Brain microvascular endothelial cell (primary cell): ENCODE results near the gene PSEN1.
"Not testable (repeated sequence)": the region's sequence is repeated elsewhere in the genome, so short reads cannot be mapped to it uniquely, and the experiment has no call there.

Experiments used
- DNase-seq: peaks from one replicate; pipeline ENCODE4 v3.0.0-alpha.2; 2020
- H3K27ac ChIP-seq: fragments of 250-450 bp; sonication (Bioruptor Pico); 2 replicates; pipeline ENCODE4 v1.5.1; 2020; ENCODE audit warnings: mild to moderate bottlenecking, moderate library complexity
- H3K27me3 ChIP-seq: fragments of 250-450 bp; sonication (Bioruptor Pico); replicated peaks from 2 replicates; pipeline ENCODE4 v1.5.1; 2020; ENCODE audit warnings: mild to moderate bottlenecking
- H3K36me3 ChIP-seq: fragments of 250-450 bp; sonication (Bioruptor Pico); replicated peaks from 2 replicates; pipeline ENCODE4 v1.5.1; 2020; ENCODE audit warnings: mild to moderate bottlenecking
- H3K4me3 ChIP-seq: 2 replicates; pipeline ENCODE4 v1.5.1; 2011; ENCODE audit warnings: low read depth, mild to moderate bottlenecking, control low read depth, low read length, moderate library complexity
- CTCF ChIP-seq: IDR thresholded peaks from 2 replicates; pipeline ENCODE4 v1.5.1; 2011; ENCODE audit warnings: low read depth, mild to moderate bottlenecking, moderate library complexity, low read length, control low read depth, inconsistent platforms; ENCODE audit errors: missing control alignments
- in situ Hi-C: cut with HindIII; loops from 2 replicates; pipeline ENCODE4 v1.10.0; 2017; ENCODE audit warnings: low sequenced_read_pairs, low pct_ligation_motif_present

The PSEN1 gene

GRCh38 chr14:73173092-73173735 is 36.9 kb downstream of the PSEN1 start:
- TF ChIP-seq CTCF, result peak; percentile 49
- in situ Hi-C loops, result no loop called here
- no peaks in the 10 kb centered on the region for H3K27me3 ChIP-seq
- H3K27ac ChIP-seq, result no peak overlapping the region
- no peak overlapping the region for H3K4me3 ChIP-seq
- H3K36me3 ChIP-seq, result peaks cover 47% of the 10 kb centered on the region
- peak; percentile 20 for DNase-seq

- Histone ChIP-seq H3K4me3 (no peak overlapping the region), H3K27me3 (no peaks in the 10 kb centered on the region), H3K36me3 (peaks cover 33% of the 10 kb centered on the region), H3K27ac (no peak overlapping the region)
- in situ Hi-C loops, result loop anchor here (25.0 kb wide), 1 partner anchor 286 kb away; the partner anchor contains the start of gene NUMB
- TF ChIP-seq CTCF, result no peak
- no peak for DNase-seq
Measured at GRCh38 chr14:73176685-73177084, 40.4 kb downstream of the PSEN1 start.

GRCh38 chr14:73180385-73180805 is 44.1 kb downstream of the PSEN1 start:
- H3K36me3 ChIP-seq, result peaks cover 5% of the 10 kb centered on the region
- no peak overlapping the region for H3K27ac ChIP-seq
- in situ Hi-C loops, result loop anchor here (25.0 kb wide), 1 partner anchor 282 kb away; the partner anchor contains the start of gene NUMB
- no peak overlapping the region for H3K4me3 ChIP-seq
- no peaks in the 10 kb centered on the region for H3K27me3 ChIP-seq
- no peak for TF ChIP-seq CTCF
- peak; percentile 24 for DNase-seq

- H3K4me3 ChIP-seq, H3K36me3 ChIP-seq, H3K27ac ChIP-seq, H3K27me3 ChIP-seq, DNase-seq: not testable (repeated sequence)
- in situ Hi-C loops, result loop anchor here (25.0 kb wide), 1 partner anchor 281 kb away; the partner anchor contains the start of gene NUMB
Measured at GRCh38 chr14:73180969-73181368, 44.7 kb downstream of the PSEN1 start.

GRCh38 chr14:73188501-73188911 is 52.2 kb downstream of the PSEN1 start:
- no peaks in the 10 kb centered on the region for H3K27me3 ChIP-seq
- H3K27ac ChIP-seq, result no peak overlapping the region
- no peak overlapping the region for H3K4me3 ChIP-seq
- DNase-seq, result peak; percentile 63
- no peak for TF ChIP-seq CTCF
- in situ Hi-C loops, result loop anchor here (25.0 kb wide), 1 partner anchor 274 kb away; the partner anchor contains the start of gene NUMB
- peaks cover 23% of the 10 kb centered on the region for H3K36me3 ChIP-seq

- H3K36me3 ChIP-seq, result peaks cover 31% of the 10 kb centered on the region
- H3K4me3 ChIP-seq, result no peak overlapping the region
- DNase-seq, result no peak
- TF ChIP-seq CTCF, result no peak
- in situ Hi-C loops, result loop anchor here (25.0 kb wide), 1 partner anchor 273 kb away; the partner anchor contains the start of gene NUMB
- no peaks in the 10 kb centered on the region for H3K27me3 ChIP-seq
- H3K27ac ChIP-seq, result no peak overlapping the region
Measured at GRCh38 chr14:73189651-73190050, 53.3 kb downstream of the PSEN1 start.
